ENCODE data around the gene SCRN3.
A peak's percentile ranks its signal among the peaks of the same experiment; 100 is the strongest.
"Not testable (repeated sequence)": the region's sequence is repeated elsewhere in the genome, so short reads cannot be mapped to it uniquely, and the experiment has no call there.

Gene SCRN3

GRCh38 chr2:174410039-174410438, 14.5 kb downstream of the SCRN3 start:
- not testable (repeated sequence) for DNase-seq (ENCODE audit: low read depth)

DNA sequence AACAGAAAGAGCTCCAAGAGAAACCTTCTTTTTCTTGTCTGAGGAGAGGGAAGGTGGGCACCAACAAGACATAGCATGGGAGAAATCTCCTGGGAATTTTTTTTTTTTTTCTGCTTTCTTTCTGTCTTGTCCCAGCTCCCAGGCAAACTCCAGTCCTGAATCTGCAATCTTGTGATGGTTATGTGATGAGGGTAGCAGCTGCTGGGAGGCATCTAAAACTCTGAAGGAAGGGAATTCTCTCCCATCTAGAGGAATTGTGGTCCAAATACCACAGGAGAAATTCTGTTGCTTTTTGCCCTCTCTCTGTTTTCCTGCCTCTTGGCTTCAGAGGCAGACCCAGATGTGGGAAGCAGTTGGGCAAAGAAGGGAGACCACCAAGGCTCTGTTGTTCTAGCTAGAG, 16.7 kb downstream of the SCRN3 start:
- DNase-seq (ENCODE audit: low read depth): no peak

DNA sequence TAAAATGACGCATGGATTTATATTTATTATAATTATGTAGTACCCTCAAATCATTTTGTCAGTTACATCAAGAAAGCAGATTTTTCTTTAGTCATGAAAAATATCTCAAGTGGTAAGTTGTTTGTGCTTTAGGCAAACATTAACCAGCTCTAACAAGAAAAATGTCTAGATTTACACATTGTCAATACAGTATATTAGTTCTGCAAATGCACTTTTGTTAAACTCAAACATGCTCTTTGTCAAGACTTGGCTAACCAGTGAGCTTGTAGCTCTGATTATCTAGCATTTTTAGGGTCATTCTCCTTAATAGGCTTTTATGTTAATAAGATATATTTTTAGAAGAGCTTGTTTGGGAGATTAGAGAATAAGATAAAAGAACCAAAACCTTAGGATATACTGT, 32.7 kb downstream of the SCRN3 start:
- no peak for DNase-seq (ENCODE audit: low read depth)

DNA sequence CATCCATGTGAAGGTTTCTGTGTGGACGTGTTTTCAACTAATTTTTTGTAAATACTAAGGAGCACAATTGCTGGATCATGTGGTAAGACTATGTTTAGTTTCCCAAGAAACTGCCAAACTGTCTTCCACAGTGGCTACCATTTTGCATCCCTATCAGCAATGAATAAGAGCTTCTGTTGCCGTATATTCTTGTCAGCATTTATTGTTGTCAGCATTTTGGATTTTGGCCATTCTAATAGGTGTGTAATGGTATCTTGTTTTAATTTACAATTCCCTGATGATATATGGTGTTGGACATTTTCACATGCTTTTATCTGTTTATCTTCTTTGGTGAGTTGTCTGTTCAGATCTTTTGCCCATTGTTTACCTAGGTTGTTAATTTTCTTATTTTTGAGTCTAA, 34.5 kb downstream of the SCRN3 start:
- DNase-seq (ENCODE audit: low read depth): no peak

DNA sequence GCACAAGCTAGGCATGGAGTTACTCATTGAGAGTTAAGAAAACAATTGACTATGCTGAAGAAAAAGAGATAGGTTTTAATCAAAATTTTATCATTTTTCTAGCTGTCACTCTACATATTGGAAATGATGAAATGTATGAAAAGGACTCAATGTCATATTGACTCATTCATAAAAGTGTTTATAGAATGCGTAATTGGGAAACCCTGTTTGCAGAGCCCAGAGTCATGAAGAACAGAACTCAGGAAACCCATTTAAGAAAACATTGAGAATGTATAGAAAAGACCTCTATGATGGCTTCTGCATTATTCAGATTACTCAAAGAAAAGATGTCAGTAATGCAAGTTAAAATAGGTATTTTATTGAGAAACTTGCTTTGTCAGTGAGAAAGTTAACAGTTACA, 36.4 kb downstream of the SCRN3 start:
- DNase-seq (ENCODE audit: low read depth): no peak

DNA sequence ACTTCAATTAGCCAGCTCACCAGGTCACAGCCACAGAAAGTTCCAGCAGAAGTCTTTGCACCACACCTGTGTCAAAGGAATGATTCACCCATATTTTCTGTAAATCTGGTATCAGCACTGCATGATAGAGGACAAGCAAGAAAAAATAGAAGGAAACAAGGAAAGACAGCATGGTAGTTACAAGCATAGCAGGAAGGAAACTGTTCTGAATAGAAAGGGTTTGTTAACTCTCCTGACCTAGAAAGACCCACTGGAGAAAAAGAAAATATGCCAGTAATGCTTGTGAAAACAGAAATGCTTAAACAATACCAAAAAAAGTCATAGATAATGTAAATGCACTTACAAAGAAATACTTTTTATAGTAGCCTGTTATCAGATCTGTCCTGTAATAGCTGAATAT, 40.8 kb downstream of the SCRN3 start:
- DNase-seq (ENCODE audit: low read depth): no peak

DNA sequence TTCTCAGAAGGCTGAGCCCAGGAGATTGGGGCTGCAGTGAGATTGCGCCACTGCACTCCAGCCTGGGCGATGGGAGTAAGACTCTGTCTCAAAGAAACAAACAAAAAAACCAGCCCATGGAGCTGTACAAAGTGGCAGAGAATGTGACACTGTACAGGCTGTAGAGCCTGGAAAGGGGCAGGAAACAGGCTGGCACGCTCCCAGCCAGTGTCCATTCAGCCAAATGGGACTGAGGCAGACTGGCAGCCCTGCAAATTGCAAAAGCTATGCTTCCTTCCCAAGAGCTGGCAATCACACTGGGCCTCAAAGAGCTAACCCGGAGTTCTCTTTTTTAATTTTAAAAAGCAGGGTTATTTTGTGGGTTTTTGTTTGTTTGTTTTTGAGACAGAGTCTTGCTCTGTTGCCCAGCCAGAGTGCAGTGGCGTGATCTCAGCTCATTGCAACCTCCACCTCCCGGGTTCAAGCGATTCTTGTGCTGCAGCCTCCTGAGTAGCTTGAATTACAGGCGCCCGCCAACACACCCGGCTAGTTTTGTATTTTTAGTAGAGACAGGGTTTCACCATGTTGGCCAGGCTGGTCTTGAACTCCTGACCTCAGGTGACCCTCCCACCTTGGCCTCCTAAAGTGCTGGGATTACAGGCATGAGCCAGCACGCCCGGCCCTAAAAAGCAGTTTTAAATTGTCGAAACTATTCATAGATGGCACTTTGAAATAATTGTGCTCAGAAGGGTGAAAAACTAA, 42.8 kb downstream of the SCRN3 start:
- DNase-seq (ENCODE audit: low read depth): no peak

DNA sequence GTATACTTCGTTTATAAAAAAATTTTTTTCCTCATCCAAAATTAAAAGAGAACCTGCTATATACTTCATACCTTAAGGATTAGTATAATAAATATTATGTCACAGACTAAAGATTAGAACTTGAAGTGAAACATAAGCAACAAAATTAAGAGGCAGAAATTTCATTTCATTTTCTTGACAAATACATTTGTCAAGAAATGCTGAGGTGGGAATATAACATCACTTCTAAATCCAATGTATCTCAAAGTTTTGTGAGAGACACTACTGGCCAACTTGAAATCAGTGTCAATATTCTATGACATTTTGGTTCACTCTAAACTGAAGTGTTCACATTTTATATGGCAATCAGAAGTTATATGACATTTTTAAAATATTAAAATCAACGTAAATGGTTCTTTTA, 43.8 kb downstream of the SCRN3 start:
- no peak for DNase-seq (ENCODE audit: low read depth)

- no peak for DNase-seq (ENCODE audit: low read depth)
These were observed 44.4 kb downstream of the SCRN3 start for GRCh38 chr2:174439950-174440349.

DNA sequence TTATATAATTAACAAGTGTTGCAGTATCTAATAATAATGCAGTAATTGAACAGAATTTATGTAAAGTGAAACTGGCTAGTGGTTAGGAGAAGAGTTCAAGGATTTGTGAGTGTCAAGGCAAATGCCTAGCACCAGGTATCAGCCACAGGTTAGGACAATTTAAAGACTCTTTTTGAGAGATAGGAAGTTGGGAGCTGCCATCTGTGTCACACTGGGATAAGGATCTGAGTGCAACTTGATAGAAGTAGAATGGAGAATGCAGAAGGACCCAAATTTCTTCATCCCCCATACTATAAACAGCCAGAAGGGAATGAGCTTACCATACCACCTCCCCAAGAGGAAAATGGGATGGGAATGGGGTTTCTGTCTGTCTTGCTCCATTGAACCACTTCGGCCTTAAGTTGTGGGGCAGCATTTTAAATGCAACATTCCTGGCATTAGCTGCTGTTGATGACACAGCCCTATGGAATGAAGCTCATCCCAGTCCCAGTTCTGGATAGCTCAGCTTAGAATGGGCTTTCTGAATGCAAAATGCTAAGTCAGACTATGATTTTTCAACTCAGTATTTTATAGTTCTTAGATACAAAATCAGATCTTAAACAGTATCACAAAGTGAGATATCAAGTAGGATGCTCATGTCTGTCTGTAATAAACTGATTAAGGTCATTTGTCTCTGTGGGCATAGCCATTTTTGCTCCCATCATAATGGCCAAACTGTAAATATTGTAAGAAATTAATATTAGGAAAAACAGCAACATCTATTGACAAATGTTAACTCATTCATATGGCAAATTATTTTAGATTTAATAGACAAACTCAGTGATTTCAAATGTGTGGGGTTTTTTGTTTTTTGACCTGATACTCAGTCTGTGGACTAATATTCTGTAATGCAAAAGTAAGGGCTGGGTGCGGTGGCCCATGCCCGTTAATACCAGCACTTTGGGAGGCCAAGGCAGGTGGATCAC, 47.3 kb downstream of the SCRN3 start:
- DNase-seq (ENCODE audit: low read depth): peak; percentile 70

GRCh38 chr2:174444761-174445160, 49.2 kb downstream of the SCRN3 start:
- DNase-seq (ENCODE audit: low read depth): no peak

GRCh38 chr2:174445248-174445647, 49.7 kb downstream of the SCRN3 start:
- no peak for DNase-seq (ENCODE audit: low read depth)

DNA sequence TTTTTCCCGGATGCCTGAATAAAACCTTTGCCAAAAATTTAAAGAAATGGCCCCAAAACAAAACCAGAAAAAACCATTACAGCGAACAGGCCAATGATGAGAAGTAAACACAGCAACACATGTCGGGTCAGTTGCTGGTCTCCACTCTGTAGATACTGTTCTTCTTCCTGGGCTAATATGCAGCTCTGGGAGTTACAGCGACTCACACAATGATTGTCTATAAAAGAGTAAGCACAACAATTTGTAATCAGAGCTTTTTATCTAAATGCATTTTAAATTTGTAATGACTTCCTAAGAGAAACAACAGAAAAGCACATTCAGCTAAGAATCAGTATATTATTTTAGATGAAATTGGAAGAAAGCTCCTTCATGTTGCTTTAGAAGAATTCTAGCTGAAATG, 51.0 kb downstream of the SCRN3 start:
- DNase-seq (ENCODE audit: low read depth): no peak

DNA sequence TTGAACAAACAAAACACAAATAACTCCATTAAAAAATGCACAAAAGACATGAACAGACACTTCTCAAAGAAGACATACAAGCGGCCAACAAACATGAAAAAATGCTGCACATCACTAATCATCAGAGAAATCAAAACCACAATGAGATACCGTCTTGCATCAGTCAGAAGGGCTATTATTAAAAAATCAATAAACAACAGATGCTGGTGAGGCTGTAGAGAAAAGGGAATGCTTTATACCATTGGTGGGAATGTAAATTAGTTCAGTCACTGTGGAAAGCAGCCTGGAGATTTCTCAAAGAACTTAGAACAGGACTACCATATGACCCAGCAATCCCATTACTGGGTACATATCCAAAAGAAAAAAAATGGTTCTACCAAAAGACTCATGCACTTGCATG, 53.5 kb downstream of the SCRN3 start:
- DNase-seq (ENCODE audit: low read depth): no peak

GRCh38 chr2:174450021-174450816, 54.7 kb downstream of the SCRN3 start:
- DNase-seq (ENCODE audit: low read depth): no peak

- no peak for DNase-seq (ENCODE audit: low read depth)
These were observed 59.0 kb downstream of the SCRN3 start for GRCh38 chr2:174454566-174454965.

DNA sequence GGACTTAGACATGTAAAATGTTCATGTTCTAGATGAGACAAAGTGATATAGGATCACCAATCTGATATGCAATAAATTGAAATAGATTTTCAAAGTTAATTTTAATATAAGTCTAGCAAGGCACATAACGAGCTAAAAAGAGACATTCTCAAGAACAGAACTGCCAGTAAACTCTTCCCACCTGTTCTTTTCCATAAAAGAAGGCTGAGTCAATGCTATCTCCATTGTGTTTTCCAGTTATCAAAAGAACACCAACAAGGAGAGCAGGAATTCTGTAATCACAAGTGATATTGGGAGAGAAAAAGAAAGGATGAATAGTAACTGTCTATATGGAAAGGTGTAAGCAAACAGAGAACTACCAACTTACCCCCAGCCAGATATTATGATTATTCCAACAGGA, 65.7 kb downstream of the SCRN3 start:
- DNase-seq (ENCODE audit: low read depth): no peak

GRCh38 chr2:174465327-174465726, 69.8 kb downstream of the SCRN3 start:
- no peak for DNase-seq (ENCODE audit: low read depth)

- DNase-seq (ENCODE audit: low read depth): no peak
These were observed 78.3 kb downstream of the SCRN3 start for GRCh38 chr2:174473796-174474195.

DNA sequence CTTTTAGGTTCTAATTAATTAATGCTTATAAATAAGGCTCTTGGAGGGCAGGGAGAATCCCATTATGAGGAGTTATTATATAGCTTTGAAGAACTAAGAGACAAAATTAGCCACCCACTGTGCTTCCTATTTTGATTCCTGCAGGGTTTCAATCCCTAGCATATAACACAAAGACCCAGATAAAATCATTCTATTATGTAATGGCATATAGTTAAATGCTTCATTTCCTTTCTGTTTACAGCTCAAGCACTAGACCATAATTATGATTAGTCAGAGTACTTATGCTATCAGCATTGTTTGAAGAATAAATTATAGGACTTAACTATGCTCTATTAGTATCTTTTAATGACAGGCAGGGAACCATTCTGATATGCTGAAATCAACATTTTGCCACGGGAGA, 82.2 kb downstream of the SCRN3 start:
- DNase-seq (ENCODE audit: low read depth): no peak

Data from GM04503 (cell line).